Bronchial epithelial cell (primary cell): ENCODE measurements around the gene STT3A. TPM values are rescaled to one million over a fixed set of nuclear protein-coding genes. Genes with fewer than 3 reads are reported as not detected.

Source experiments
- DNase-seq: peaks from one replicate; pipeline ENCODE4 v3.0.0-alpha.2; 2010; ENCODE audit warnings: low read depth
- FAIRE-seq: peaks from 2 replicates; lab custom pipeline; 2011; peaks lifted over from hg19 to GRCh38; lab: Jason Lieb, UNC
- H3K27me3 ChIP-seq: 2 replicates; pipeline ENCODE4 v1.5.1; 2011; ENCODE audit warnings: low read length; ENCODE audit not compliant: control insufficient read depth, insufficient read depth
- H3K36me3 ChIP-seq: 2 replicates; pipeline ENCODE4 v1.5.1; 2011; ENCODE audit warnings: low read length; ENCODE audit not compliant: control insufficient read depth, insufficient read depth
- H3K4me3 ChIP-seq: 2 replicates; pipeline ENCODE4 v1.5.1; 2011; ENCODE audit warnings: mild to moderate bottlenecking, low read depth, low read length, control low read depth
- total RNA-seq: library from RNA; depleted of rRNA; stranded (reverse); fragments of >200 nt; gene quantifications from 2 replicates; pipeline ENCODE4 v1.2.1, GENCODE V29; 2014
- TF ChIP-seq, protein P1 (sequence below): IDR thresholded peaks from 2 replicates; pipeline ENCODE4 v1.5.1; 2011; ENCODE audit warnings: mild to moderate bottlenecking, moderate library complexity, low read length, control low read depth, inconsistent platforms; ENCODE audit not compliant: insufficient read depth, severe bottlenecking

The STT3A gene
- total RNA-seq, 1 donor from 2014 or later = 124 TPM

DNA sequence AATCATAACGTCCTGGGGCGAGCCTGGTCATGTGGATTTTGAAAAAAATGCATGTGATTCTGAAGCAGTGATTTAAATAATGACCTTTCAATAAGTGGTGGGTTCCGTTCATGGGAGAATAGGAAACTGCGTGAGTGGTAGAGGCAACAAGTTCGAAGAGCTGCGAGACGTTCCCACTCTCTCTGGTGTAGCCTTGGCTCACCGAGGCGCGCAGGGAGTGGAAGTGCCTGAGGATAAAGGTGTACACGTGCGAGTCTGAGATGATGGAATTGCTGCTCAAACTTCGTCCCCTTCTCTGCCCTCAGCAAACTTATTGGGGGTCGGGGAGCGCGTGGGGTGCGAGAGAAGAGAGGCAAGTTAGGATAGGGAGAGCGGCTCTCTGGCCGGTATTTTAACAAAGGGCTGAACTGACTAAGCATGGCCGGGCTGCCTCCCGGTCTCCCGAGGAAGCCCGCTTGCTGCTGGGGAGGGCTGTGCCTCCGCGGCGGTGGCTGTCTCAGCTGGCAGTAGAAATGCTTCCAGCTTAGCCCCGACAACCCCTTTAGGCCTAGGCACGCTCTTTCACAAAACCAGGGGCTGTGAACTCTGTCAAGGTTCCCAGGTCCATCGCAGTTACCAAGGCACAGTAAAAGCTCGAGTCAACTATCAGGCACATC is 875 bp upstream of the STT3A start:
- no peak for FAIRE-seq
- peak; percentile 68 for DNase-seq
- TF ChIP-seq, protein P1, sequence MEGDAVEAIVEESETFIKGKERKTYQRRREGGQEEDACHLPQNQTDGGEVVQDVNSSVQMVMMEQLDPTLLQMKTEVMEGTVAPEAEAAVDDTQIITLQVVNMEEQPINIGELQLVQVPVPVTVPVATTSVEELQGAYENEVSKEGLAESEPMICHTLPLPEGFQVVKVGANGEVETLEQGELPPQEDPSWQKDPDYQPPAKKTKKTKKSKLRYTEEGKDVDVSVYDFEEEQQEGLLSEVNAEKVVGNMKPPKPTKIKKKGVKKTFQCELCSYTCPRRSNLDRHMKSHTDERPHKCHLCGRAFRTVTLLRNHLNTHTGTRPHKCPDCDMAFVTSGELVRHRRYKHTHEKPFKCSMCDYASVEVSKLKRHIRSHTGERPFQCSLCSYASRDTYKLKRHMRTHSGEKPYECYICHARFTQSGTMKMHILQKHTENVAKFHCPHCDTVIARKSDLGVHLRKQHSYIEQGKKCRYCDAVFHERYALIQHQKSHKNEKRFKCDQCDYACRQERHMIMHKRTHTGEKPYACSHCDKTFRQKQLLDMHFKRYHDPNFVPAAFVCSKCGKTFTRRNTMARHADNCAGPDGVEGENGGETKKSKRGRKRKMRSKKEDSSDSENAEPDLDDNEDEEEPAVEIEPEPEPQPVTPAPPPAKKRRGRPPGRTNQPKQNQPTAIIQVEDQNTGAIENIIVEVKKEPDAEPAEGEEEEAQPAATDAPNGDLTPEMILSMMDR = no peak
- peak overlapping the region; percentile 60 for H3K4me3 ChIP-seq
- no peaks in the 10 kb centered on the region for H3K27me3 ChIP-seq
- peaks cover 2% of the 10 kb centered on the region for H3K36me3 ChIP-seq

DNA sequence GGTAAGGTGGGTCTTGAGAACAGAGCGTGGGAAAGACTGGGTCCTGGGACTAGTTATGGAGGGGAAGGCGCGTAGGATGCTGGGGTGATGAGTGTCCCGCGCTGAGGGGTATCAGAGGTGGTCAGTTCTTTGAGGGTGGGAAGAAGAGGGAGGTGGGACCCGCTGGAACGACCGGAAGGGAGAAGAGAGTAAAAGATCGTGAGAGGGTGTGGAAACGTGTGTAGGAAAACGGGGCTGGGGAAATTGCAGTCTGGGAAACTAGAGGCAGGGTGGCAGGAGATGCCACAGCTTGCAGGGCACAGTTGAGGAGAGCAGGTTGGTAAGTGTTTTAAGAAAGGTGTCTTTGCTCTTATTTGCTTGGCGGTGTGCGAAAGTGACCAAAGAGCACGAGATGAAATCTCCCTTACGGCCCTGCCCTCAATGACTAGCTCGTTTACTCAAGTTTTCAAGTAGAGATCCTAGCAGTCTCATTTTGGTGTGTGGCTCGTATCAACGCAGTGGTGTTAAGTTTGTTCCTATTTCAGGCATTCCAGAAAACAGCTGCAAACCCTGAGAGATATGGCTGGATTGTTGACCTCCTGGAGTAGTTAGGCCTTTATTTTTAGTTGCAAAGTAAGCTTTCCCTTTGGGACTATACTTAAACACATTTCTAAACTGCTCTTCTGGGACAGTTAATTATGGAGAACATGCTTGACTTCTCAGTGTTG is 615 bp downstream of the STT3A start:
- DNase-seq = peak; percentile 30
- TF ChIP-seq, protein P1 = no peak
- no peak for FAIRE-seq
- H3K4me3 ChIP-seq = peak overlapping the region; percentile 86
- no peaks in the 10 kb centered on the region for H3K27me3 ChIP-seq
- H3K36me3 ChIP-seq = peaks cover 3% of the 10 kb centered on the region

DNA sequence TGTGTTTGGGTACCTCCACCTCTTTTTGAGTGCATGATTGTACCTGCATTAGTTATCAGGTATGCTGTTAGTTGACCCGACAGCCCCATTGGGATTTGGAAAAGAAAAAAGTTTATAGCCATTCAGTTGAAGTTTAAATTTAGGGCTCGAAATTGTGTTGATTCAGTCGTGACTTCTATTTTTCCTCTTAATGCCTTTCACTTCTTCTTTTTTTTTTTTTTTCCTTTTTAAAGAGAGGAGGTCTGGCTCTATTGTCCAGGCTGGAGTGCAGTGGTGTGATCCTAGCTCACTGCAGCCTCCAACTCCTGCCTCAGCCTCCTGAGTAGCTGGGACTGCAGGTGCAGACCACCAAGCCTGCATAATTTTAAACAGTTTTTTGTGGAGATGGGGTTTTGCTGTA is 2.3 kb downstream of the STT3A start:
- TF ChIP-seq, protein P1 = no peak
- Histone ChIP-seq H3K27me3 (no peaks in the 10 kb centered on the region), H3K36me3 (peaks cover 3% of the 10 kb centered on the region), H3K4me3 (no peak overlapping the region)
- no peak for DNase-seq
- FAIRE-seq = no peak

DNA sequence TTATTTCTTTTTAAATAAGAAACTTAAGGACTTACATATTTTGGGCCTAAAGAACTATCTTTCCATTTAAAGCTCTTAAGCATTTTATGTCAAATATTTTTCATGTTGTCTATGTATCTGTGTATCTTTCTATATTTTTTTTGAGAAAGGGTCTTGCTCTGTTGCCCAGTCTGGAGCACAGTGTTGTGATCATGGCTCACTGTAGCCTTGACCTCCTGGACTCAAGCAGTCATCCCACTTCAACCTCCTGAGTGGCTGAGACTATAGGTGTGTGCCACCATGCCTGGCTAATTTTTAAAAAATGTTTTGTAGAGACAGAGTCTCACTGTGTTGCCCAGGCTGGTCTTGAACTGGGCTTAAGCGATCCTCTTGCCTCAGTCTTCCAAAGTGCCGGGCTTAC is 8.0 kb downstream of the STT3A start:
- peaks cover 14% of the 10 kb centered on the region for H3K36me3 ChIP-seq

DNA sequence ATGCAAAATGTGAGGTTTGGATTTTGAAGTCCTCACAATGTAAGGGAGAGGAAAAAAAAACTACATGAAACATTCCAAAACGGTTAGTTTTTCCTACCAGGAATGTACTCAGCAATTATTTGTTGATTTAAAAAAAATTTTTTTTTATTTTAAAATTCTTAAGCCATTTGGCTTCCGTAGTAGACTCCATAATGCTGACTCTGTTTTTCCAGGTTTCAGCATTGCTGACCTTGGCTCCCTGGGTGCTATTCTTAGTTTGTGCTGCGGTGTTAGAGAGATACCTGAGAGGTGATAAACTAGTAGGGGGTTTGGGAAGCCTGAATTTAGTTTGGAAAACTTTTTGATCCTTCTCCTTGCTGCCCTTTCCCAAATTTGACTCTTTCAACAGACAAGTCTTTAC is 10.6 kb downstream of the STT3A start:
- Histone ChIP-seq H3K27me3 (no peaks in the 10 kb centered on the region), H3K4me3 (no peak overlapping the region), H3K36me3 (peaks cover 21% of the 10 kb centered on the region)
- DNase-seq (no peak), FAIRE-seq (no peak)
- TF ChIP-seq, protein P1 = no peak

More for the DNA sequence above, 8.0 kb downstream of the STT3A start:
- no peaks in the 10 kb centered on the region for H3K27me3 ChIP-seq
- FAIRE-seq = no peak
- TF ChIP-seq, protein P1 = no peak
- no peak for DNase-seq
- H3K4me3 ChIP-seq = no peak overlapping the region

DNA sequence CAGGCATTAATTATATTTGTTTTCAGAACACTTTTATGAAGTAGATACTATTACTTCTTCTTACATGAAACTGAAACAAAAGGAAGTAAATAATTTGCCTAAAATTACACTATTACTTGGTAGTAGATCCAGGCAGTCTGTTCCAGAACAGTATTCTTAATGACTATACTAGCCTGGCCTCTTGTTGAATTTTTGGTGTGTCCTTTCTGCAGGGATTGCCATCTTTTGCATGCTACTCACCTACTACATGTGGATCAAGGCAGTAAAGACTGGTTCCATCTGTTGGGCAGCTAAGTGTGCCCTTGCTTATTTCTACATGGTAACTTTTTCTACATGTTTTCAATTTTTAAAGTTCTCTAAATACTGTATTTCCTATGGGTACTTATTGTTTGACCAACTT is 12.8 kb downstream of the STT3A start:
- no peaks in the 10 kb centered on the region for H3K27me3 ChIP-seq
- FAIRE-seq (no peak), DNase-seq (no peak)
- H3K4me3 ChIP-seq = no peak overlapping the region
- H3K36me3 ChIP-seq = peaks cover 29% of the 10 kb centered on the region
- TF ChIP-seq, protein P1 = no peak
